Spleen (tissue), 11 donors: ENCODE data around the gene RPS3. TPM values are rescaled to one million over a fixed set of nuclear protein-coding genes. Genes with fewer than 3 reads are reported as not detected.

Experiments used
- DNase-seq: peaks from one replicate; pipeline ENCODE4 v3.0.0-alpha.2; 2020
- H3K27ac ChIP-seq, 8 donors: fragments of 200-600 bp; sonication (generic) in 7 of 8; 1 replicate in 4 of 8; 2 replicates in 4 of 8; pipeline versions ENCODE4 v1.5.0 to v1.8.0; 2016 to 2021; ENCODE audit warnings: inconsistent platforms in 4 of 8, mild to moderate bottlenecking in 4 of 8, moderate library complexity in 1 of 8
- H3K27me3 ChIP-seq, 7 donors: fragments of 200-600 bp; sonication (generic) in 6 of 7; replicated peaks in 1 of 7; 1 replicate in 4 of 7; 2 replicates in 3 of 7; pipeline versions ENCODE4 v1.5.0 to v1.8.0; 2016 to 2021; ENCODE audit warnings: inconsistent platforms in 3 of 7, mild to moderate bottlenecking in 1 of 7
- H3K36me3 ChIP-seq, 6 donors: fragments of 200-600 bp; sonication (generic) in 5 of 6; 1 replicate in 4 of 6; 2 replicates in 2 of 6; pipeline versions ENCODE4 v1.5.0 to v1.8.0; 2016 to 2021; ENCODE audit warnings: inconsistent platforms in 2 of 6
- H3K4me1 ChIP-seq, 6 donors: fragments of 200-600 bp; sonication (generic) in 5 of 6; 1 replicate in 3 of 6; 2 replicates in 3 of 6; pipeline versions ENCODE4 v1.5.0 to v1.8.0; 2016 to 2021; ENCODE audit warnings: inconsistent platforms in 3 of 6
- H3K4me3 ChIP-seq, 8 donors: fragments of 200-600 bp; sonication (generic) in 7 of 8; 1 replicate in 4 of 8; 2 replicates in 4 of 8; pipeline versions ENCODE4 v1.5.0 to v1.8.0; 2016 to 2021; ENCODE audit warnings: inconsistent platforms in 4 of 8, mild to moderate bottlenecking in 4 of 8, moderate library complexity in 2 of 8
- H3K9me3 ChIP-seq, 8 donors: fragments of 200-600 bp; sonication (generic) in 7 of 8; 1 replicate in 4 of 8; 2 replicates in 4 of 8; pipeline versions ENCODE4 v1.5.0 to v1.8.0; 2016 to 2021; ENCODE audit warnings: inconsistent platforms in 4 of 8
- POLR2A ChIP-seq, 3 donors: fragments of 450-650 bp; IDR thresholded peaks; one replicate each; pipeline ENCODE4 v1.5.1; 2017; ENCODE audit warnings: antibody characterized with exemption in 3 of 3, mild to moderate bottlenecking in 1 of 3
- POLR2AphosphoS5 ChIP-seq, 3 donors: sonication (generic); formaldehyde crosslinking; IDR thresholded peaks; one replicate each; pipeline ENCODE4 v1.5.1; 2017; ENCODE audit warnings: antibody characterized with exemption in 3 of 3
- WGBS, 5 donors: extraction: QIAGEN DNeasy Blood & Tissue Kit in 3 of 5; methylation state at CpG; one replicate each; pipeline versions ENCODE4 v1.1.5 to v1.1.7; 2013 to 2018; 5-methylcytosine and 5-hydroxymethylcytosine counted together
- intact Hi-C: fragments of 100-400 bp; cut with DNase I; formaldehyde crosslinking; loops from one replicate; pipeline ENCODE4 v1.15.0; 2023; ENCODE audit warnings: low total_unique reads
- polyA plus RNA-seq, 3 donors: library from polyadenylated mRNA; stranded (reverse); fragments of 200-250 nt; gene quantifications; one replicate each; pipeline ENCODE4 v1.2.1, GENCODE V29; 2013
- total RNA-seq, 7 donors: library from RNA; depleted of rRNA in 3 of 7; stranded (reverse); fragments of >200 nt in 3 of 7; fragmentation: NEBNext Ultra II Directional in 4 of 7; extraction: Animal tissue kit (Norgen Biotek cat#: 25700) in 4 of 7; gene quantifications; one replicate each; pipeline versions ENCODE4 v1.1.0 to v1.2.1, GENCODE V29; 2016 to 2021
- TF ChIP-seq, protein P1 (sequence below), 11 experiments: fragments of 200-600 bp in 7 of 11; fragments of 450-650 bp in 4 of 11; sonication (generic) in 4 of 11; IDR thresholded peaks in 8 of 11; conservative IDR thresholded peaks in 3 of 11; 1 replicate in 7 of 11; 2 replicates in 4 of 11; pipeline versions ENCODE4 v1.4.0 to v1.8.0; 2016 to 2021; ENCODE audit warnings: antibody characterized with exemption in 11 of 11, inconsistent platforms in 4 of 11, mild to moderate bottlenecking in 1 of 11
- donor health status: healthy with polysubstance abuse.
- donor health status: DM: no; HTN: no; CAD: no; lungs with moderate emphysema.
- donor health status: DM: no; HTN: no; CAD: no.
- donor health status: Bipolar disorder and iron deficiency.
- donor health status: healthy.
- donor health status: DM: no; HTN: no; CAD: no.
- donor health status: DM: yes; HTN: yes; CAD: no.

The RPS3 gene
- total and polyA plus RNA-seq, 10 donors, result 1,482 to 5,449 (median 2,352) TPM

DNA sequence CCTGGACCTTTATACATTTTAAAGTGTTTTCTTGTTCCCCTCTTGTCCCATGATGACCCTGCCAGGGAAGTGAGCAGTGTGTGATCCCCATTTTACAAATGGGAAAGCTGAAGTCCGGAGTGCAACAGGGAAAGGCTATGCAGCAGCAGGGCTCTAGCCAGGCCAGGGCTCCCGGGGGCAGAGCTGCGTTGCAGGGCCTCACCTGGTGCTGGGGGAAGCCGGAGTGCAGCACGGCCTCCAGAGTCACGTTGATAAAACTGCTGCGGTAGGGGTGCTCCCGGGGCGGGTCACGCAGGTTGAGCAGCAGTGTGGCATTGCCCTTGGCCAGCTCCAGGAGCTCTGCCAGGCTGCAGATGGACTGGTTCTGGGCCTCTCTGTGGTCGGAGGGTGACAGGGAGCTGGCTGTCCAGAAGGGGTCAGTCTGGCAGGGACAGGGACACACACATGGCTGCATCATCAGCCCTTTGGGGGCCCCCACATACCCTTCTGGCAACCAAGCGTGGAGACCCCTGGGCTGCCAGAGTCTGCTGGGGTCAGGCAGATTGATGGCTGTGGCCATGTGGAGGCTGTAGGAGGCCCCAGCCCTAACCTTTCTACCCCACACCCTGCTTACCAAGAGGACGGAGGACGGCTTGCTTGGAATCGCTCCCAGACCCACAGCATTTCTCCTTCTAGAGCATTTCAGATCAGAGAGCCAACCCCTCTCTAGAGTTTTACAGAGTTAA is 43.0 kb downstream of the RPS3 start:
- no peaks in the 10 kb centered on the region for H3K9me3 ChIP-seq
- H3K4me1 ChIP-seq, result peaks cover 0 to 4% (median 0%) of the 10 kb centered on the region in 6 donors
- WGBS, 5 donors, result 88 to 92% (median 91%) methylated on average over 10 to 15 of the region's 15 CpGs
- peaks cover 0 to 78% (median 16%) of the 10 kb centered on the region in 6 donors for H3K36me3 ChIP-seq
- no peak overlapping the region for H3K4me3 ChIP-seq
- TF ChIP-seq POLR2AphosphoS5 (IDR thresholded peaks at IDR 0.05), result peak in 1 of 3 donors; percentile 42
- no peak for TF ChIP-seq POLR2A (IDR thresholded peaks at IDR 0.05)
- DNase-seq, result no peak
- H3K27me3 ChIP-seq, result no peaks in the 10 kb centered on the region
- no peak overlapping the region for H3K27ac ChIP-seq
- intact Hi-C loops, result no loop called here

DNA sequence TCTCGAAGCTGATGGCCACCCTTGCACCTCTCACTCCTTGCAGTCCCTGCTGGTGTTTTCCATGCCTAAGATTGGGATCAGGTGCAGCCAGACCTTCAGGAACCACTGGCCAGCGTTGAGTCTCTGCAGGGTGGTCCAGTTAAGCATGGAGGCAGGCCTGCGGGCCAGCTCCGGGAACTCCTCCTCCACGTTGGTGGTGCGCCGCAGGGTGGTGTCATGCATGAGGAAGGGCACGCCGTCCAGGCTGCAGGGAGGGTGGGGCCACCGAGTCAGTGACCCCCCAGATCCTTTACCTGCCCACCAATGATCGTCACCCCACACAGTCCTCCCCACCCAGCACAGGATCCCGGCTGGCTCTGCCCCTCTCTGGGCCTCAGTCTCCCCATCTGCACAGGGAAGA is 43.7 kb downstream of the RPS3 start:
- TF ChIP-seq POLR2AphosphoS5 (IDR thresholded peaks at IDR 0.05), result peak in 1 of 3 donors; percentile 37
- no peak for TF ChIP-seq POLR2A (IDR thresholded peaks at IDR 0.05)
- Histone ChIP-seq H3K9me3 (no peaks in the 10 kb centered on the region), H3K27me3 (no peaks in the 10 kb centered on the region), H3K4me1 (peaks cover 0 to 8% (median 0%) of the 10 kb centered on the region in 6 donors), H3K27ac (no peak overlapping the region), H3K4me3 (no peak overlapping the region), H3K36me3 (peaks cover 0 to 77% (median 16%) of the 10 kb centered on the region in 6 donors)
- 85 to 90% (median 88%) methylated on average over 11 to 12 of the region's 12 CpGs for WGBS, 5 donors
- intact Hi-C loops, result no loop called here
- DNase-seq, result no peak

DNA sequence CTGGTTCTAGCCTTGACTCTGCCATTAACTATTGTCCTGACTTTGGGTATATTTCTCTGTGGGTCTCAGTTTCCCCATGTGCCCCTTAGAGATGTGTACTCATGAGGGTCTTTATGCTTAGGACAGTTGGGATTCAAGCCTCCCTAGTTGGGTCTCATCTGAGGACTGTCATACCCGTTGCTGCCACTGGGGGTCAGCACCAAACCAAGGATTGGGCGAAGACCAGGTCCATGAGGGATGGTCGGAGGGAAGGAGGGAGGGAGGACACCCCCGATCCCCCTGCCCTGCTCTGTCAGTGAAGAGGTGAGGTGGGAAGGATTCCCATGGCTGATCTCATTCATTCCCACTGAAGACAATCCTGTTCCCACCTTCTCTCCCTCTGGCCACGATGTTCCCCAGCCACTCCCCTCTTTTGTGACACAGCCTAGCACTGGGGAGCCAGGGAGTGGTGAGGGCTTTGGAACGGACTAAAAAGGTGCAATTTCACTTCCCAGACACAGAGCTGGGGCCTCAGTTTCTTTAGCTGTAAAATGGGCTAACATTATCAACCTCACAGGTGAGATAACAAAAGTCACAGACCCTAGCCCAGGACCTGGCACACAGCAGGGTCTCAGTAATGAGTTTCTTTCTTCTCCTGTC is 46.1 kb downstream of the RPS3 start:
- TF ChIP-seq POLR2A (IDR thresholded peaks at IDR 0.05) (no peak), POLR2AphosphoS5 (IDR thresholded peaks at IDR 0.05) (peak in 2 of 3 donors; percentile 42 to 52)
- TF ChIP-seq, protein P1, sequence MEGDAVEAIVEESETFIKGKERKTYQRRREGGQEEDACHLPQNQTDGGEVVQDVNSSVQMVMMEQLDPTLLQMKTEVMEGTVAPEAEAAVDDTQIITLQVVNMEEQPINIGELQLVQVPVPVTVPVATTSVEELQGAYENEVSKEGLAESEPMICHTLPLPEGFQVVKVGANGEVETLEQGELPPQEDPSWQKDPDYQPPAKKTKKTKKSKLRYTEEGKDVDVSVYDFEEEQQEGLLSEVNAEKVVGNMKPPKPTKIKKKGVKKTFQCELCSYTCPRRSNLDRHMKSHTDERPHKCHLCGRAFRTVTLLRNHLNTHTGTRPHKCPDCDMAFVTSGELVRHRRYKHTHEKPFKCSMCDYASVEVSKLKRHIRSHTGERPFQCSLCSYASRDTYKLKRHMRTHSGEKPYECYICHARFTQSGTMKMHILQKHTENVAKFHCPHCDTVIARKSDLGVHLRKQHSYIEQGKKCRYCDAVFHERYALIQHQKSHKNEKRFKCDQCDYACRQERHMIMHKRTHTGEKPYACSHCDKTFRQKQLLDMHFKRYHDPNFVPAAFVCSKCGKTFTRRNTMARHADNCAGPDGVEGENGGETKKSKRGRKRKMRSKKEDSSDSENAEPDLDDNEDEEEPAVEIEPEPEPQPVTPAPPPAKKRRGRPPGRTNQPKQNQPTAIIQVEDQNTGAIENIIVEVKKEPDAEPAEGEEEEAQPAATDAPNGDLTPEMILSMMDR (IDR thresholded peaks at IDR 0.05 in 8 of 11, conservative IDR thresholded peaks at IDR 0.05 in 3 of 11), result peak; percentile 89 to 98 (median 94)
- no peaks in the 10 kb centered on the region for H3K27me3 ChIP-seq
- H3K4me3 ChIP-seq, result no peak overlapping the region
- 11 to 21% (median 16%) methylated on average over 6 of the region's 6 CpGs for WGBS, 5 donors
- H3K27ac ChIP-seq, result peak overlapping the region in 2 of 8 donors; percentile 13 to 35
- intact Hi-C loops, result loop anchor here (2.0 kb wide), 1 partner anchor 87 kb away; no protein-coding TSS in a partner anchor
- peaks cover 0 to 77% (median 11%) of the 10 kb centered on the region in 6 donors for H3K36me3 ChIP-seq
- H3K9me3 ChIP-seq, result no peaks in the 10 kb centered on the region
- H3K4me1 ChIP-seq, result peaks cover 0 to 15% (median 0%) of the 10 kb centered on the region in 6 donors
- peak; percentile 88 for DNase-seq

DNA sequence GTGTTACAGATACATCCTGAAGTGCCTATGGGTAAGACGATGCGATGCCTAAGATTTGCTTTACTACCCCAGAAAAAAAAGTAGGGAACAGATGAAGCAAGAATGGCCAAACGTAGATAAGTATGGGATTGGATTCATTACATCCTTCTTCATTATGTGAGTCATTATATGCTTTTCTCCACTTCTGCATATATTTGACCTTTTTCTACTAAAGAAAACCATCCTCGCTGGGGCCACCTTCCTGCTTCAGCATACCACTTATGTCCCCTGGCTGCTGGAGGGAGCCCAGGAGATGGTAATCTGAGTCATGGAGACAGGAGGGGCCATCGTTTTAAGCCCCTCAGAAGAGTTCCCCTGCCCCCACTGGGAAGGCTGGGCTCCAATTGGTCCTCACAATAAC is 48.1 kb downstream of the RPS3 start:
- intact Hi-C loops, result no loop called here
- Histone ChIP-seq H3K9me3 (peaks cover 0 to 5% (median 0%) of the 10 kb centered on the region in 8 donors), H3K36me3 (peaks cover 0 to 77% (median 9%) of the 10 kb centered on the region in 6 donors), H3K27ac (peak overlapping the region in 1 of 8 donors; percentile 38), H3K27me3 (no peaks in the 10 kb centered on the region), H3K4me1 (peaks cover 0 to 15% (median 0%) of the 10 kb centered on the region in 6 donors), H3K4me3 (no peak overlapping the region)
- 67 to 81% (median 74%) methylated on average over 5 of the region's 5 CpGs for WGBS, 5 donors
- no peak for DNase-seq
- TF ChIP-seq, protein P1 (IDR thresholded peaks at IDR 0.05 in 8 of 11, conservative IDR thresholded peaks at IDR 0.05 in 3 of 11), result no peak
- no peak for TF ChIP-seq POLR2A (IDR thresholded peaks at IDR 0.05)
- no peak for TF ChIP-seq POLR2AphosphoS5 (IDR thresholded peaks at IDR 0.05)

DNA sequence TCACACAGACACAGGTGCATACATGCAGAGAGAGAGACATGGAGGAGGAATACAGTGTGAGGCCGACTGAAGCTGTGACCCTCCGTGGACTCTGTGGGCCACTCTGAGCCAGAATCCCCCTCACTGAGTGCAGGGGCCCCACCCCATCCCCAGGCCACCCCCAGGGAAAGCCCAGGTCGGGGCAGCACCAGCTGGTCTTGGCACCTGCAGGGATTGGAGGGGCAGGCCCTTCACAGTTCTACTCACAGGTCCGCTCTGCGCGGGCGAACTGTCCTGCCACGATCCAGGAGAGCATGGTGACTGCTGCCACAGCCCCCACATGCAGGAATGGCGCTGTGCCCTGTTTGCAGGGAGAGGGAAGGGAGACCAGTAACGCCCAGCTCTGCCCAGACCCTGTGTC is 50.0 kb downstream of the RPS3 start:
- 74 to 92% (median 87%) methylated on average over 2 to 10 of the region's 10 CpGs for WGBS, 5 donors

More for the DNA sequence above, 50.0 kb downstream of the RPS3 start:
- Histone ChIP-seq H3K36me3 (peaks cover 0 to 66% (median 3%) of the 10 kb centered on the region in 6 donors), H3K27ac (peak overlapping the region in 1 of 8 donors; percentile 5), H3K9me3 (peaks cover 0 to 5% (median 0%) of the 10 kb centered on the region in 8 donors), H3K27me3 (no peaks in the 10 kb centered on the region), H3K4me3 (no peak overlapping the region), H3K4me1 (peaks cover 0 to 15% (median 0%) of the 10 kb centered on the region in 6 donors)
- no peak for DNase-seq
- TF ChIP-seq, protein P1 (IDR thresholded peaks at IDR 0.05 in 8 of 11, conservative IDR thresholded peaks at IDR 0.05 in 3 of 11), result no peak
- intact Hi-C loops, result no loop called here
